Measurements from ENCODE around the gene TENT4A.

GRCh38 chr5:6719896-6720560 lies 6.8 kb downstream of the TENT4A start:
- TF ChIP-seq RAD21 (IDR thresholded peaks at IDR 0.05; ENCODE audit: low read length): no peak
- TF ChIP-seq, protein P1, sequence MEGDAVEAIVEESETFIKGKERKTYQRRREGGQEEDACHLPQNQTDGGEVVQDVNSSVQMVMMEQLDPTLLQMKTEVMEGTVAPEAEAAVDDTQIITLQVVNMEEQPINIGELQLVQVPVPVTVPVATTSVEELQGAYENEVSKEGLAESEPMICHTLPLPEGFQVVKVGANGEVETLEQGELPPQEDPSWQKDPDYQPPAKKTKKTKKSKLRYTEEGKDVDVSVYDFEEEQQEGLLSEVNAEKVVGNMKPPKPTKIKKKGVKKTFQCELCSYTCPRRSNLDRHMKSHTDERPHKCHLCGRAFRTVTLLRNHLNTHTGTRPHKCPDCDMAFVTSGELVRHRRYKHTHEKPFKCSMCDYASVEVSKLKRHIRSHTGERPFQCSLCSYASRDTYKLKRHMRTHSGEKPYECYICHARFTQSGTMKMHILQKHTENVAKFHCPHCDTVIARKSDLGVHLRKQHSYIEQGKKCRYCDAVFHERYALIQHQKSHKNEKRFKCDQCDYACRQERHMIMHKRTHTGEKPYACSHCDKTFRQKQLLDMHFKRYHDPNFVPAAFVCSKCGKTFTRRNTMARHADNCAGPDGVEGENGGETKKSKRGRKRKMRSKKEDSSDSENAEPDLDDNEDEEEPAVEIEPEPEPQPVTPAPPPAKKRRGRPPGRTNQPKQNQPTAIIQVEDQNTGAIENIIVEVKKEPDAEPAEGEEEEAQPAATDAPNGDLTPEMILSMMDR (conservative IDR thresholded peaks at IDR 0.05; ENCODE audit: low read depth, low read length): no peak
- TF ChIP-seq POLR2A (IDR thresholded peaks at IDR 0.05; ENCODE audit: low read depth, low read length): no peak
- TF ChIP-seq SMC3 (IDR thresholded peaks at IDR 0.05; ENCODE audit: low read depth, low read length): no peak
